RPMI7951 (cell line): ENCODE data around the gene PIGU. TPM values are rescaled to one million over a fixed set of nuclear protein-coding genes. Genes with fewer than 3 reads are reported as not detected.

Source experiments
- DNase-seq: peaks from one replicate; pipeline ENCODE4 v3.0.0-alpha.2; 2012; ENCODE audit warnings: low read depth
- total RNA-seq: library from RNA; depleted of rRNA; stranded (reverse); fragments of >200 nt; shearing (Covaris generic); gene quantifications from 2 replicates; pipeline ENCODE4 v1.2.3, GENCODE V29; 2014

The PIGU gene
- total RNA-seq, 1 experiment from 2014 or later = 48.1 TPM

GRCh38 chr20:34579191-34579978 lies 97.5 kb downstream of the PIGU start:
- DNase-seq = peak; percentile 86

GRCh38 chr20:34578521-34578920 lies 98.4 kb downstream of the PIGU start:
- DNase-seq = no peak

- DNase-seq = no peak
Observed at GRCh38 chr20:34578025-34578424, 98.9 kb downstream of the PIGU start.

- no peak for DNase-seq
Observed at GRCh38 chr20:34577061-34577460, 99.8 kb downstream of the PIGU start.

- DNase-seq = no peak
Observed at GRCh38 chr20:34575756-34576155, 101.1 kb downstream of the PIGU start.

- DNase-seq = no peak
Observed at GRCh38 chr20:34575271-34575670, 101.6 kb downstream of the PIGU start.

- DNase-seq = no peak
Observed at GRCh38 chr20:34574861-34575260, 102.0 kb downstream of the PIGU start.

GRCh38 chr20:34574426-34574825 lies 102.5 kb downstream of the PIGU start:
- DNase-seq = no peak

GRCh38 chr20:34573541-34574300 lies 103.2 kb downstream of the PIGU start:
- DNase-seq = no peak

- DNase-seq = no peak
Observed at GRCh38 chr20:34571753-34572152, 105.1 kb downstream of the PIGU start.

- peak; percentile 26 for DNase-seq
Observed at GRCh38 chr20:34570859-34571306, 106.0 kb downstream of the PIGU start.

GRCh38 chr20:34569598-34569997 lies 107.3 kb downstream of the PIGU start:
- DNase-seq = no peak

GRCh38 chr20:34567892-34568865 lies 108.7 kb downstream of the PIGU start:
- DNase-seq = no peak

- no peak for DNase-seq
Observed at GRCh38 chr20:34566978-34567891, 109.7 kb downstream of the PIGU start.

GRCh38 chr20:34564833-34565232 lies 112.1 kb downstream of the PIGU start:
- no peak for DNase-seq

GRCh38 chr20:34562641-34563040 lies 114.3 kb downstream of the PIGU start:
- peak; percentile 35 for DNase-seq

GRCh38 chr20:34561661-34562060 lies 115.2 kb downstream of the PIGU start:
- no peak for DNase-seq

GRCh38 chr20:34560614-34561013 lies 116.3 kb downstream of the PIGU start:
- DNase-seq = no peak

GRCh38 chr20:34560141-34560523 lies 116.8 kb downstream of the PIGU start:
- no peak for DNase-seq

GRCh38 chr20:34559311-34560140 lies 117.4 kb downstream of the PIGU start:
- DNase-seq = no peak
